GM18498 (cell line): ENCODE measurements around the gene GPR34.
"Not testable (repeated sequence)": the region's sequence is repeated elsewhere in the genome, so short reads cannot be mapped to it uniquely, and the experiment has no call there.

Source experiments
- ATAC-seq: cut with Tn5 transposase; IDR thresholded peaks from one replicate; pipeline ENCODE4 v1.9.1; 2021; ENCODE audit warnings: mild to moderate bottlenecking, moderate library complexity; ENCODE audit not compliant: unreplicated experiment

GPR34 gene

GRCh38 chrX:41693024-41693423, 4.3 kb downstream of the GPR34 start:
- no peak for ATAC-seq

- no peak for ATAC-seq
Measured at GRCh38 chrX:41695426-41695825, 6.7 kb downstream of the GPR34 start.

- ATAC-seq: no peak
Measured at GRCh38 chrX:41703574-41704029, 14.8 kb downstream of the GPR34 start.

GRCh38 chrX:41705042-41705441, 16.3 kb downstream of the GPR34 start:
- ATAC-seq: no peak

GRCh38 chrX:41705680-41706374, 17.1 kb downstream of the GPR34 start:
- peak; percentile 88 for ATAC-seq

- ATAC-seq: no peak
Measured at GRCh38 chrX:41707218-41707617, 18.4 kb downstream of the GPR34 start.

GRCh38 chrX:41708486-41708885, 19.7 kb downstream of the GPR34 start:
- no peak for ATAC-seq

- ATAC-seq: no peak
Measured at GRCh38 chrX:41711021-41711667, 22.4 kb downstream of the GPR34 start.

- no peak for ATAC-seq
Measured at GRCh38 chrX:41716222-41716621, 27.4 kb downstream of the GPR34 start.

- no peak for ATAC-seq
Measured at GRCh38 chrX:41716767-41717473, 28.1 kb downstream of the GPR34 start.

GRCh38 chrX:41718481-41719235, 29.9 kb downstream of the GPR34 start:
- ATAC-seq: no peak

GRCh38 chrX:41719610-41720009, 30.8 kb downstream of the GPR34 start:
- ATAC-seq: not testable (repeated sequence)

GRCh38 chrX:41720125-41720779, 31.5 kb downstream of the GPR34 start:
- peak; percentile 86 for ATAC-seq

- no peak for ATAC-seq
Measured at GRCh38 chrX:41721590-41721989, 32.8 kb downstream of the GPR34 start.

- no peak for ATAC-seq
Measured at GRCh38 chrX:41722214-41722613, 33.4 kb downstream of the GPR34 start.

GRCh38 chrX:41722816-41723618, 34.2 kb downstream of the GPR34 start:
- ATAC-seq: no peak

GRCh38 chrX:41723826-41724225, 35.1 kb downstream of the GPR34 start, which contains the start of gene GPR82:
GPR82 (plus strand) TSS chrX:41724181; CDS start chrX:41727027, 2,846 bp downstream.
- no peak for ATAC-seq

GRCh38 chrX:41728125-41728524, 39.4 kb downstream of the GPR34 start:
- no peak for ATAC-seq

- ATAC-seq: no peak
Measured at GRCh38 chrX:41730081-41730480, 41.3 kb downstream of the GPR34 start.

GRCh38 chrX:41732260-41732659, 43.5 kb downstream of the GPR34 start:
- ATAC-seq: no peak
